ENCODE data around the gene SEC61B.

GRCh38 chr9:99274016-99274415 is 51.9 kb downstream of the SEC61B start:
- TF ChIP-seq, protein P1, sequence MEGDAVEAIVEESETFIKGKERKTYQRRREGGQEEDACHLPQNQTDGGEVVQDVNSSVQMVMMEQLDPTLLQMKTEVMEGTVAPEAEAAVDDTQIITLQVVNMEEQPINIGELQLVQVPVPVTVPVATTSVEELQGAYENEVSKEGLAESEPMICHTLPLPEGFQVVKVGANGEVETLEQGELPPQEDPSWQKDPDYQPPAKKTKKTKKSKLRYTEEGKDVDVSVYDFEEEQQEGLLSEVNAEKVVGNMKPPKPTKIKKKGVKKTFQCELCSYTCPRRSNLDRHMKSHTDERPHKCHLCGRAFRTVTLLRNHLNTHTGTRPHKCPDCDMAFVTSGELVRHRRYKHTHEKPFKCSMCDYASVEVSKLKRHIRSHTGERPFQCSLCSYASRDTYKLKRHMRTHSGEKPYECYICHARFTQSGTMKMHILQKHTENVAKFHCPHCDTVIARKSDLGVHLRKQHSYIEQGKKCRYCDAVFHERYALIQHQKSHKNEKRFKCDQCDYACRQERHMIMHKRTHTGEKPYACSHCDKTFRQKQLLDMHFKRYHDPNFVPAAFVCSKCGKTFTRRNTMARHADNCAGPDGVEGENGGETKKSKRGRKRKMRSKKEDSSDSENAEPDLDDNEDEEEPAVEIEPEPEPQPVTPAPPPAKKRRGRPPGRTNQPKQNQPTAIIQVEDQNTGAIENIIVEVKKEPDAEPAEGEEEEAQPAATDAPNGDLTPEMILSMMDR (IDR thresholded peaks at IDR 0.05) = no peak
- no peak for TF ChIP-seq EZH2phosphoT487 (IDR thresholded peaks at IDR 0.05)
- no peak for TF ChIP-seq EZH2 (IDR thresholded peaks at IDR 0.05)

Data from neural progenitor cell (in vitro differentiated cells).